T1000 (cell line): ENCODE data around the gene MRFAP1L1.
"Not testable (repeated sequence)": the region's sequence is repeated elsewhere in the genome, so short reads cannot be mapped to it uniquely, and the experiment has no call there.

Experiments
- DNase-seq: peaks from one replicate; lab custom pipeline; 2025; ENCODE audit warnings: mixed read lengths; lab: John Stamatoyannopoulos, UW

Gene MRFAP1L1

GRCh38 chr4:6688879-6689505 lies 20.7 kb downstream of the MRFAP1L1 start:
- DNase-seq: peak; percentile 75

- DNase-seq: no peak
Measured at GRCh38 chr4:6687947-6688878, 21.5 kb downstream of the MRFAP1L1 start.

- DNase-seq: no peak
Measured at GRCh38 chr4:6686104-6686787, 23.4 kb downstream of the MRFAP1L1 start.

- DNase-seq: no peak
Measured at GRCh38 chr4:6684656-6685055, 25.0 kb downstream of the MRFAP1L1 start.

GRCh38 chr4:6682862-6683590 lies 26.6 kb downstream of the MRFAP1L1 start:
- DNase-seq: no peak

- no peak for DNase-seq
Measured at GRCh38 chr4:6681191-6681590, 28.5 kb downstream of the MRFAP1L1 start.

- DNase-seq: no peak
Measured at GRCh38 chr4:6680372-6681034, 29.2 kb downstream of the MRFAP1L1 start.

GRCh38 chr4:6676722-6677558 lies 32.7 kb downstream of the MRFAP1L1 start:
- DNase-seq: no peak

- DNase-seq: no peak
Measured at GRCh38 chr4:6674500-6675149, 35.0 kb downstream of the MRFAP1L1 start.

GRCh38 chr4:6673660-6674499 lies 35.8 kb downstream of the MRFAP1L1 start:
- DNase-seq: peak; percentile 85

- not testable (repeated sequence) for DNase-seq
Measured at GRCh38 chr4:6673191-6673659, 36.4 kb downstream of the MRFAP1L1 start.

GRCh38 chr4:6672541-6673190 lies 37.0 kb downstream of the MRFAP1L1 start:
- not testable (repeated sequence) for DNase-seq

GRCh38 chr4:6672131-6672530 lies 37.5 kb downstream of the MRFAP1L1 start:
- no peak for DNase-seq

GRCh38 chr4:6671648-6672047 lies 38.0 kb downstream of the MRFAP1L1 start:
- no peak for DNase-seq

- no peak for DNase-seq
Measured at GRCh38 chr4:6668391-6668790, 41.3 kb downstream of the MRFAP1L1 start.

- no peak for DNase-seq
Measured at GRCh38 chr4:6665320-6665654, 44.4 kb downstream of the MRFAP1L1 start.

GRCh38 chr4:6663596-6664393 lies 45.9 kb downstream of the MRFAP1L1 start:
- DNase-seq: no peak

- DNase-seq: no peak
Measured at GRCh38 chr4:6662591-6662990, 47.1 kb downstream of the MRFAP1L1 start.
